HCT116 (cell line): ENCODE results near the gene SPACA5B. TPM values are rescaled to one million over a fixed set of nuclear protein-coding genes. Genes with fewer than 3 reads are reported as not detected.
"Not testable (repeated sequence)": the region's sequence is repeated elsewhere in the genome, so short reads cannot be mapped to it uniquely, and the experiment has no call there.

Source experiments
- ATAC-seq: fragments of 200-7000 bp; cut with Tn5 transposase; 2 replicates; pipeline ENCODE4 v1.9.1; 2020; ENCODE audit warnings: mild to moderate bottlenecking, moderate library complexity
- BruUV-seq: library from RNA; stranded (reverse); fragments of 400-500 nt; replicated peaks from 2 replicates; lab custom pipeline; 2021; lab: Mats Ljungman, UMichigan
- CTCF ChIA-PET: fragments of 300-600 bp; sonication (Branson Sonifier 250); formaldehyde crosslinking; loops from one replicate; lab custom pipeline; 2021; ENCODE audit warnings: antibody characterized with exemption; lab: Charles Lee
- POLR2A ChIA-PET: fragments of 300-600, 350-600 bp; sonication (Branson Sonifier 250); formaldehyde crosslinking; loops from one replicate; lab custom pipeline; 2021; ENCODE audit warnings: antibody characterized with exemption; lab: Charles Lee
- RAD21 ChIA-PET, 2 experiments: fragments of 300-600 bp; sonication (Branson Sonifier 250); formaldehyde crosslinking; loops; one replicate each; lab custom pipeline; 2023; ENCODE audit warnings: low total read pairs in 2 of 2; ENCODE audit not compliant: uncharacterized antibody in 2 of 2, unreplicated experiment in 2 of 2, low non-redundant PET in 1 of 2; lab: Charles Lee
- DNase-seq: peaks from one replicate; pipeline ENCODE4 v3.0.0-alpha.2; 2010; ENCODE audit warnings: low read depth, low spot score
- H2AFZ ChIP-seq: fragments of 200-600 bp; shearing (Covaris generic), sonication (generic); 2 replicates; pipeline ENCODE4 v1.6.1; 2017; ENCODE audit warnings: low read depth, mixed run types, mixed read lengths, antibody characterized with exemption, low read length; ENCODE audit not compliant: poor library complexity, severe bottlenecking
- H3K27ac ChIP-seq: 2 replicates; pipeline ENCODE4 v1.5.1; 2012; ENCODE audit warnings: low read depth, low read length
- H3K27me3 ChIP-seq: fragments of 200-600 bp; sonication (generic); 2 replicates; pipeline ENCODE4 v1.6.1; 2016; ENCODE audit warnings: mixed run types, low read length, mixed read lengths; ENCODE audit not compliant: insufficient read depth
- H3K36me3 ChIP-seq, 2 experiments: fragments of 200-500 bp in 1 of 2; fragments of 200-600 bp in 1 of 2; sonication (Bioruptor generic) in 1 of 2; sonication (generic) in 1 of 2; 2 replicates each; pipeline versions ENCODE4 v1.5.1 to v1.6.1; 2014 to 2016; ENCODE audit warnings: low read length in 2 of 2, inconsistent platforms in 1 of 2, mixed read lengths in 1 of 2, mixed run types in 1 of 2; ENCODE audit not compliant: insufficient read depth in 2 of 2, control insufficient read depth in 1 of 2
- H3K4me1 ChIP-seq, 2 experiments: fragments of 200-600 bp in 1 of 2; sonication (generic) in 1 of 2; 2 replicates each; pipeline versions ENCODE4 v1.5.1 to v1.6.1; 2012 to 2017; ENCODE audit warnings: low read length in 2 of 2, inconsistent platforms in 1 of 2, mild to moderate bottlenecking in 1 of 2, mixed read lengths in 1 of 2, mixed run types in 1 of 2, moderate library complexity in 1 of 2; ENCODE audit not compliant: insufficient read depth in 2 of 2, control insufficient read depth in 1 of 2
- H3K4me2 ChIP-seq: fragments of 200-600 bp; sonication (generic); 2 replicates; pipeline ENCODE4 v1.6.1; 2017; ENCODE audit warnings: mixed run types, low read length, mixed read lengths
- H3K4me3 ChIP-seq, 2 experiments: fragments of 200-600 bp in 1 of 2; sonication (generic) in 1 of 2; replicated peaks in 1 of 2; 2 replicates each; pipeline ENCODE4 v1.5.1; 2011 to 2016; ENCODE audit warnings: low read length in 2 of 2, control low read depth in 1 of 2, low read depth in 1 of 2, mild to moderate bottlenecking in 1 of 2, mixed read lengths in 1 of 2, mixed run types in 1 of 2
- H3K79me2 ChIP-seq: fragments of 200-600 bp; sonication (generic); 2 replicates; pipeline ENCODE4 v1.6.1; 2017; ENCODE audit warnings: mild to moderate bottlenecking, mixed run types, low read length, moderate library complexity, mixed read lengths; ENCODE audit not compliant: insufficient read depth
- H3K9ac ChIP-seq: fragments of 200-600 bp; sonication (generic); 2 replicates; pipeline ENCODE4 v1.6.1; 2016; ENCODE audit warnings: low read length, mixed read lengths
- H3K9me2 ChIP-seq: fragments of 200-600 bp; sonication (generic), shearing (Covaris generic); 2 replicates; pipeline ENCODE4 v1.6.1; 2017; ENCODE audit warnings: mixed run types, mild to moderate bottlenecking, moderate library complexity; ENCODE audit not compliant: insufficient read depth
- H3K9me3 ChIP-seq, 2 experiments: fragments of 200-500 bp in 1 of 2; fragments of 200-600 bp in 1 of 2; sonication (Bioruptor generic) in 1 of 2; sonication (generic) in 1 of 2; 2 replicates each; pipeline ENCODE4 v1.6.1; 2014 to 2017; ENCODE audit warnings: low read length in 2 of 2, mixed read lengths in 2 of 2, inconsistent platforms in 1 of 2, low read depth in 1 of 2, mild to moderate bottlenecking in 1 of 2, mixed run types in 1 of 2, moderate library complexity in 1 of 2; ENCODE audit not compliant: control insufficient read depth in 1 of 2, insufficient read depth in 1 of 2
- H4K20me1 ChIP-seq: fragments of 200-600 bp; sonication (generic), shearing (Covaris generic); 2 replicates; pipeline ENCODE4 v1.6.1; 2017; ENCODE audit warnings: mixed run types, mild to moderate bottlenecking, moderate library complexity; ENCODE audit not compliant: insufficient read depth
- ATF3 ChIP-seq: IDR thresholded peaks from 2 replicates; pipeline ENCODE4 v1.6.1; 2012
- CBX3 ChIP-seq: IDR thresholded peaks from 2 replicates; pipeline ENCODE4 v1.6.1; 2012; ENCODE audit warnings: low read depth
- CEBPB ChIP-seq: IDR thresholded peaks from 2 replicates; pipeline ENCODE4 v1.6.1; 2012; ENCODE audit warnings: low read depth
- CTCF ChIP-seq, 3 experiments: fragments of 200-600 bp in 1 of 3; sonication (generic) in 1 of 3; IDR thresholded peaks in 2 of 3; conservative IDR thresholded peaks in 1 of 3; 2 replicates each; pipeline ENCODE4 v1.5.1; 2012 to 2017; ENCODE audit warnings: low read depth in 2 of 3, low read length in 2 of 3, antibody characterized with exemption in 1 of 3, borderline replicate concordance in 1 of 3, control low read depth in 1 of 3, mild to moderate bottlenecking in 1 of 3, mixed read lengths in 1 of 3, mixed run types in 1 of 3, moderate library complexity in 1 of 3; ENCODE audit not compliant: insufficient read depth in 1 of 3
- ELF1 ChIP-seq: IDR thresholded peaks from 2 replicates; pipeline ENCODE4 v1.6.1; 2012; ENCODE audit warnings: low read depth, borderline replicate concordance
- EZH2phosphoT487 ChIP-seq: fragments of 200-600 bp; IDR thresholded peaks from 2 replicates; pipeline ENCODE4 v1.6.1; 2018; ENCODE audit warnings: antibody characterized with exemption, borderline replicate concordance
- FOSL1 ChIP-seq: IDR thresholded peaks from 2 replicates; pipeline ENCODE4 v1.6.1; 2012; ENCODE audit warnings: low read depth
- JUND ChIP-seq: IDR thresholded peaks from 2 replicates; pipeline ENCODE4 v1.6.1; 2012
- MAX ChIP-seq: IDR thresholded peaks from 2 replicates; pipeline ENCODE4 v1.6.1; 2012
- POLR2A ChIP-seq: IDR thresholded peaks from 2 replicates; pipeline ENCODE4 v1.7.0; 2011; ENCODE audit warnings: borderline replicate concordance; ENCODE audit not compliant: insufficient read depth, insufficient read length; ENCODE audit errors: extremely low read depth
- POLR2AphosphoS5 ChIP-seq: IDR thresholded peaks from 2 replicates; pipeline ENCODE4 v1.6.1; 2011; ENCODE audit warnings: mild to moderate bottlenecking, low read depth, low read length, moderate library complexity
- SIN3A ChIP-seq: IDR thresholded peaks from 2 replicates; pipeline ENCODE4 v1.6.1; 2012; ENCODE audit warnings: low read depth
- SP1 ChIP-seq: IDR thresholded peaks from 2 replicates; pipeline ENCODE4 v1.6.1; 2012; ENCODE audit warnings: low read depth
- SRF ChIP-seq: IDR thresholded peaks from 2 replicates; pipeline ENCODE4 v1.6.1; 2012; ENCODE audit warnings: low read depth
- TCF7L2 ChIP-seq: IDR thresholded peaks from 2 replicates; pipeline ENCODE4 v1.7.0; 2011; ENCODE audit warnings: borderline replicate concordance, inconsistent platforms; ENCODE audit not compliant: insufficient read depth, insufficient read length; ENCODE audit errors: extremely low read depth
- YY1 ChIP-seq: IDR thresholded peaks from 2 replicates; pipeline ENCODE4 v1.6.1; 2011; ENCODE audit warnings: low read length, low read depth, moderate library complexity, mild to moderate bottlenecking; ENCODE audit not compliant: insufficient replicate concordance; ENCODE audit errors: extremely low read depth
- ZFX ChIP-seq: fragments of 450-650 bp; IDR thresholded peaks from 2 replicates; pipeline ENCODE4 v1.6.1; 2017
- ZNF274 ChIP-seq: fragments of 200-500 bp; sonication (Bioruptor generic); IDR thresholded peaks from 2 replicates; pipeline ENCODE4 v1.6.1; 2014; ENCODE audit warnings: mild to moderate bottlenecking, low read depth, low read length, inconsistent platforms
- intact Hi-C: fragments of 100-400 bp; cut with micrococcal nuclease; formaldehyde crosslinking; loops from 2 replicates; pipeline ENCODE4 v1.10.0; 2022
- total RNA-seq: library from RNA; stranded (reverse); gene quantifications from one replicate; pipeline ENCODE4 v1.2.1, GENCODE V29; 2021; ENCODE audit not compliant: unreplicated experiment

SPACA5B gene
- total RNA-seq, 1 experiment from 2014 or later: not detected

- CTCF ChIA-PET: no interaction called here
- POLR2A ChIA-PET: no interaction called here
- no peaks in the 10 kb centered on the region for H3K9me3 ChIP-seq
- intact Hi-C loops: no loop called here
- no peaks in the 10 kb centered on the region for H3K79me2 ChIP-seq
- ATAC-seq: no peak
- RAD21 ChIA-PET: no interaction called here
- no peak overlapping the region for H3K4me2 ChIP-seq
- BruUV-seq: no TSS peak
- no peaks in the 10 kb centered on the region for H3K9me2 ChIP-seq
- no peaks in the 10 kb centered on the region for H3K27me3 ChIP-seq
- H4K20me1 ChIP-seq: no peaks in the 10 kb centered on the region
- no peak overlapping the region for H3K4me3 ChIP-seq
- TF ChIP-seq SP1: no peak
- TF ChIP-seq CBX3: no peak
- no peak for TF ChIP-seq FOSL1
- no peak for TF ChIP-seq MAX
- no peak for TF ChIP-seq ZFX
- TF ChIP-seq SIN3A: no peak
- no peak for TF ChIP-seq SRF
- TF ChIP-seq CTCF (IDR thresholded peaks at IDR 0.05 in 2 of 3, conservative IDR thresholded peaks at IDR 0.05 in 1 of 3; ENCODE audit: borderline replicate concordance in 1 of 3, insufficient read depth in 1 of 3, low read depth in 2 of 3, low read length in 2 of 3): no peak
- no peak for TF ChIP-seq TCF7L2
- TF ChIP-seq POLR2A: no peak
- no peak for TF ChIP-seq ELF1
- TF ChIP-seq YY1: no peak
- TF ChIP-seq POLR2AphosphoS5: no peak
- TF ChIP-seq ZNF274: no peak
- TF ChIP-seq EZH2phosphoT487: no peak
- no peak for TF ChIP-seq JUND
- TF ChIP-seq ATF3: no peak
- no peak for TF ChIP-seq CEBPB
- H2AFZ ChIP-seq: no peak overlapping the region
- no peak for DNase-seq
- no peaks in the 10 kb centered on the region for H3K4me1 ChIP-seq
- no peaks in the 10 kb centered on the region for H3K36me3 ChIP-seq
- no peak overlapping the region for H3K27ac ChIP-seq
- H3K9ac ChIP-seq: no peak overlapping the region
Measured at GRCh38 chrX:48107717-48108116, 22.7 kb upstream of the SPACA5B start.

GRCh38 chrX:48125286-48125685 lies 5.1 kb upstream of the SPACA5B start:
- ATAC-seq, intact Hi-C loops, DNase-seq, H3K9me3 ChIP-seq, BruUV-seq, H3K36me3 ChIP-seq, H3K9ac ChIP-seq, H3K4me2 ChIP-seq, RAD21 ChIA-PET, H3K9me2 ChIP-seq, CTCF ChIA-PET, H3K27ac ChIP-seq, H4K20me1 ChIP-seq, H3K4me3 ChIP-seq, POLR2A ChIA-PET, H3K27me3 ChIP-seq, H3K79me2 ChIP-seq, H2AFZ ChIP-seq, H3K4me1 ChIP-seq: not testable (repeated sequence)
